Measurements from ENCODE around the gene SWSAP1.

GRCh38 chr19:11420429-11421370 is 46.2 kb downstream of the SWSAP1 start:
- TF ChIP-seq EP300 (IDR thresholded peaks at IDR 0.05) (no peak), CTCF (IDR thresholded peaks at IDR 0.05) (no peak), POLR2A (IDR thresholded peaks at IDR 0.05) (peak in 1 of 4 donors; percentile 6)

All from upper lobe of left lung (tissue), 4 donors.